HG03175 (cell line): Measurements from ENCODE around the gene DUSP8.

ENCODE experiments used
- ATAC-seq: cut with Tn5 transposase; IDR thresholded peaks from one replicate; pipeline ENCODE4 v1.9.1; 2021; ENCODE audit warnings: mild to moderate bottlenecking, moderate library complexity; ENCODE audit not compliant: unreplicated experiment

Gene DUSP8

DNA sequence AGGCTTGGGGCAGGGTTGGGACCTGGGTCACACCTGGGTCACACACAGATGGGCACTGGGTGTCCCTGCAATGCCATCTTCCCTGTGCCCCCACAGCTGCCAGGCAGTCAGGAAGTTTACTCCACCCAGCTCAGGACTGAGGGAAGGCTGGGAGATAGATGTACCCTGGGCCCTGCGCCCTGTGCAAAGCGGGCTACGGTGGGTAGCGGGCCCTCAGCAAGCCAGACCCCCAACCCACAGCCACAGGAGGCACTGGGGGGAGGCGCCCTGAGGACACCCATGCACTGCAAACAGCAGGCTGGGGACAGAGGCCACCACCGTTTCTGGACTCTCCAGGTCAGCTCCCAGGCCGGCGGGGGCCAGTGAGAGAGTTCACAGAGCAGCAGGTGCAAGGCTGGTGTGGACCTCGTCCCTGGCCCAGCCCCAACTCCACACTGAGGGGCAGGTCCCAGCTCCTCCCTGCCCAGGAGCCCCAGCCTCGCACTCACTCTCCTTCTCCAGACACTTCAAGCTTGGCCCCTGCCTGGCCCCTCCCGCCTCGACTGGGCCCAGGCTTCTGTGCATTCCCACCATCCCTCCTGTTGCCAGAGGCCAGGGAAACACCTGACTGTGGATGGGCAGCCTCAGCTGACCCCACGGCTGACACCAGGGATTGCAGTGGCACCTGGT lies 4.9 kb downstream of the DUSP8 start:
- ATAC-seq, result no peak

DNA sequence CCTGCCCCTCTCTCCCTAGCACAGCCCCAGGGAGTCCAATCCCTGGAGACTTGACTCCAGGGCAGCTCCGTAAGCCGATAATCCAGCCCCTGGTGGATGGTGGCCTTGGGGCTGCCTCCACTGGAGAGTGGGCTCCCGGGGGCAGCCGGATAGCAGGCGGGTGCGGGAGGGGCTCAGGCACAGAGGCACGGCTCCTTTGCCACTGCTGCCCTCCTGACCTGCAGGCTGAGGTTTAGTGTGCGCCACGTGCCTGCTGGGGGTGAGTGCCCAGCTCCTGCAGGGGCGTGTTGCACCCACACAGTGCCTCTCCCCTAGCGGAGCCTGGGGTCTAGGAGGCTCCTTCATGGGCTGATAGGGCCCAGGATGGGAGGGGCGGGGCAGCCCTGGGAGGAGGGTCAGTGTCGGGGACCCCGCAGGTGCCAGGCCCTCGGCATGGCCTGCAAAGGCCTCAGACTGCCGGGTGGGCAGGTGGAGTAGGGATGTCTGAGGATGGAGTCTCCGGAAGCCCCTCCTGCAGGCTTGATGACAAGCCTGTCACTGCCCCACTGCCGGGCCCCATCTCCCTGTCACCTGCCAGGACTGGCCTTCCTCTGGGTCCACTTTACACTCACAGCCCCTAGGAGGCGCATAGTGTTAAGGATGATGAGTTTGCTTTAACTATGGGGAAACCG lies 5.6 kb downstream of the DUSP8 start:
- ATAC-seq, result no peak

DNA sequence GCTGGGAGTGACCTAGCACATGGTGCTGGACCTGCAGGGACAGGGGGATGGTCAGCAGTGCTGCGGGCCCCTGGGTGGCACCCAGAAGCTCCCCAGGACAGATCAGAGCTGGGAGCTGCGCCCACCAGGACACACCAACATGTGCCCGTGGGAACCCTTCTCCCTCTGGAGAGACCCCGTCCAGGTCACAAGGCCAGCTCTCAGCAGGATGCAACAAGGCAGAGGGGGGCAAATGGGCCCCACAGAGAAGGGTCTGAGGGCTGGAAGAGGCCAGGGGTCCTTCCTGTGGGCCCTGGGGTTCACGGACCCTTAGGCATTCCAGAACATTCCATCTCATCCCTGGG lies 6.2 kb downstream of the DUSP8 start:
- no peak for ATAC-seq

DNA sequence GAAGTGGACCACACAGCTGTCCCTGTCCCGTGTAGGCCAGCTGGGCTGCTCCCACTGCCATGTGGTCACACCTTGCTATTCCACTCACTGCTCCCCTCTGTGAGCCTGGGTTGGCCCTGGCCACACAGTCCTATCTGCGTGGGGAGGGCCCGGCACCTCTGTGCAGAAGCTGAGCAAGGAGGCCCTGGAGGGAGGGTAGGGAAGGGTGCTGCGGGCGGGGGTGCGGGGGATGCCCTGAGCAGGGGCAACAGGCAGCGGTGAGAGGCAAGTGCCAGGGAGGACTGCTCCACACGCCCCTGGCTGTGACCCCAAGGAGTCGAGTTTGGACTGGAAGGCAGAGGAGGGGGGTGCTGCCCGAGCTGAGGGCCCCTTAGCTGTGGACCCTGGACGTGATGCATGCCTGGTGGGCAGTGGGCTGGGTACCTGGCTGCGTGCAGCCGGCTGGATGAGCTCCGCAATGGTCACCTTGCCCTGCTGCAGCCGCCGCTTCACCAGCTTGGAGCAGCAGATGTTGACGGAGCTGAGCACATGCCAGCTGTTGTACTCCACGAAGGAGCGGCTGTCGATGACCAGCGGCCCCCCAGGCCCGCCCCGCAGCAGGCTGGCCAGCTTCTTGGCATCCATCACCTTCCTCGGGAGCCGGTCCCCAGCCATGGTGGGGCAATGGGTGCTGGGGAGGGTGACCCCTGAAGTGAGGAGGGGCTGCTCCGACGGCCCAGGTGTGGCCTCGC lies 6.7 kb downstream of the DUSP8 start:
- no peak for ATAC-seq

DNA sequence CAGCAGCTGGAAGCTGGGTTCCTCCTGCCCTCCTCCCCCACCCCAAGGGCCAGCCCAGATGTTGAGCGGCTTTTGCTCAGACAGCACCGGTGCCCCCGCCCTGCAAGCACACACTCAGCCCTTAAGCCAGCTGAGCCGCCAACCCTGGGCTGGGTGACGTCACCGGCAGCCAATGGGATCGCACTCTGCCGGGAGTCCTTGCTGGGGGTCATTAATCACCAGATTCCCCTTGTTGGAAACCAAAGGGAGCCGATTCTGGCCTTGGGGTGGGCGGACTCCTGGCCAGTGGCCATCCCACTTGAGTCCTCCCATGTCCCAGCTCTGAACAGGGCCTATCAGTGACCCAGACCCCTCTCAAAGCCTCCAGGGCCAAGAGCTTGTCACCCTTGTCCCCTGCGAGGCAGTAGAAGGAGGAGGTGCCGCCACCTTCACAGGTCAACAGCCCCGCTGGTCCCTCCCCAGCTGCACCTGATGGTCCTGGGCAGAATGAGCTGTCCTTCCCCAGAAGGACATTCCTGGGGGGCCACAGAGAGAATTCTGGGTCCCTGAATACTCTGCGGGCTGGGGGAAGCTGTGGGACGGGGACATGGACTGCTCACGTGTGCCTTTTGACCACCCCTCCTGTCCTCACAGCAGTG lies 7.4 kb downstream of the DUSP8 start:
- no peak for ATAC-seq

DNA sequence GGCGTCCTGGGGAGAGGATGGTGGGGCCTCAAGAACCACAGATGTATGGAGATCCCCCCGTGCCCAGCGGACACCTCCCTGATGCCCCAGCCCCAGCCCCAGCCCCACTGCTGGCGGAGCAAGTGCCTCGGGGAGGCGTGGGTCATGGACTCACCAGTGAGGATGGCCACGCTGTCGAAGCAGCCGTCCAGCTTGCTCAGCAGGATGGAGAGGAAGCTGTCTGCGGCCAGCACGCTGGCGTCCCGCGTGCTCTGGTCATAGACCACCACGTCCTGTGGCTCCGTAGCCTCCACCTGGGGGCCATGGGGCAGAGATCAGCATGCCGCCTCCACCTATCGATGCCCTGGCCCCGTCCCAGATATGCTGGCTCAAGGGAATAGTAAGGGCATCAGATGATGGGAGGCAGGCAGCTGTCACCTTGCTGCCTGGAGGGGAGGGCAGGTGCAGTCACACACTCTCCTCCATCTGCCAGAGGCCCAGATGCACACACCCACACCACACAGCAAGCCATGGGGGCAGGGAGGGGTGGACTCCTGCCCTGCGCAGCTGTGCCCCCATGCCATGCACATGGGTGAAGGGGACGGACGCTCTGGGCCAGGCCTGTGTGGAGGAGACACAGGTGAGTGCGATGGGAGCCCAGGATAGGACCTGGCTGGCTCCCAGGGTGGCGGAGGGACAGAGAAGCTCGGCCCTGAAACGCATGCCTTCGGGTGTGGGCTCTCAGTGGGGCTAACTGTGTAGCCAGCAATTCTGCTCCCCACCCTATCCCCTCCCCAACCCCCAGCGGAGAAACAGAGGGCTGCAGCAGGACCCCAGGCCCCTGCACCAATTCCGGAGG lies 8.2 kb downstream of the DUSP8 start:
- ATAC-seq, result no peak

DNA sequence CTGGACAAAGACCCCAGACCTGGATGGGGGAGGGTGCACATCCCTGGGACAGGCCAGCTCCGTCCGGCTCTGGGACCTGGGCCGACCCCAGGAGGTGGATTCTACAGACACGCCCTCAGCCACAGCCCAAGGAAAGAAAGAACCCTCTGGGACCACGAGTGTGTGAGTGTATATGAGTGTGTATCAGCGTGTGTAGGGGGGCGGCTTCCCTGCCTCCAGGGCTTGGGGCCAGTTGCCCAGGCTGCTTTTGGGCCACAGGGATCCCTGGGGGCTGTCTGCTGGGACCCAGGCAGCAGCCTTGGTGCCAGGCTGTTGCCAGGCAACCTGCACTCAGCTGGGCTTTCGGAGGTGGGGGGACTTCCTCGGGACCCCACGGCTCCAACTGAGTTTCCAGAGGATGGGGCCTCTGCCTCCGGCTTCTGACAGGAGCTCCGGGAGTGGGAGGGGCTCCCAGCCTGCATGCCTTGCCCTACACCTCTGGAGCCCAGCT lies 8.9 kb downstream of the DUSP8 start:
- ATAC-seq, result no peak

DNA sequence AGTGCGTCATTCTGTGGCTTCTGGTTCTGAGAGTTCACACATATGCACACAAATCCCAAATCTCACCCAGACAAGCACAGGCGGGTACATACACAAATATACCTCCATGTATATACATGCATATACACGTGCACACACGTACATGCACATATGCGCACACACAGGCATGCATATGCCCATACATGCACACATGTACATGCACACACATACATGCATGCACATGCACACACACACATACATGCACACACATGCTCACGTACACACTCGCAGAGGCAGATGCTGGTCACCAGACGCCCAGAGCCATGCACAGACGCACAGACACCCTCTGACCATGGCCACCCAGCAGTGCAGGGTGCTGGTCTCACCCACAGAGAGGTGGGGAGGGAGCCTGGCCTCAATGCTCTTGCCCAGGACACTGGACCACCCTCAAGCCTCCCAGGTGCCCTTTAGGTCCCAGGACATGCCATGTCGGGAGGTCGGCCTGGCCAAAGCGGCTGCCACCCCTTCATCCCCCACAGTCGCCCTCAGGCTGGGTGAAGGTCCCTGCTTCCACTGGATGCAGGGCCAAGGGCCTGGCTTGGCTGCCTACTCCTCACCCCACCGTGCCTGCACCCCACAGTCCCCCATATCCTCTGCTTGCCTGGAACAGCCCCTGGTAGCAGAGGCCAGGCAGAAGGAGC lies 9.5 kb downstream of the DUSP8 start:
- no peak for ATAC-seq

DNA sequence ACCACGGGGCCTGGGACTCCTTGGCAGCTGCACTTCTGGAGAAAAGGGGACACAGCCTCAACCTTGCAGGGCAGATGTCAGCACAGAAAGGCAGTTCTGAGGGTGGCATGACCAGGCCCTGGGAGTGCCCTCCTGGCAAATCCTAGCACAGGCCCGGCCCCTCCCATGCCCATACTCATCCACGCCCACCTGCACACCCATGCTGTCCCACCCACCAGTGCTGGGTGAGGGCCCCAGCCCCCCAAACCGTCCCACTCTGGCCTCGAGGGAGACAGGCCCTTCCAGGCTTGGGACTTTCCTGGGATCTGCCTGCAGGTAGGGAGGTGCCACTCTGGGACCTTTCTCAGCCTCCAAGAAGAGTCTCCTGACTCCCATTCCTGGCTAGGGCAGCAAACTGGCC lies 10.1 kb downstream of the DUSP8 start:
- no peak for ATAC-seq

DNA sequence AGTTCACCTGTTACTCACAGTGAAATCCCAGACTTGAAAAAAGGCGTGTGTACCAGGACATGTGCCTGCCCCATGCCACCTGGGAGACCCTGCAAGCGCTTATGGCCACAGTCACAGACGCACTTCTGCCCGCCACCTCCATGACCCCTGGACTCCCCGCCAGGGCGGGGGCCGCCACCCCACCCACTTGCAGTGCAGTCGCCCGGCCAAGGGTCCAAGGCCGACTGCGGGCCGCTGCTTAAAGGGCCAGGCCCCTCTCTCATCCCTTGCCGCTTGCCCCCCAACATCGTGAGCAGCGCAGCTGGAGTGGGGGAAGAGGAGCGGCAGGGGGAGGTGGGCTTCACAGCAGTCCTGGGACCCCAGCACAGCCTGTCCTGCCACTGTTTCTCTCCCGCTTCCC lies 10.8 kb downstream of the DUSP8 start:
- no peak for ATAC-seq

DNA sequence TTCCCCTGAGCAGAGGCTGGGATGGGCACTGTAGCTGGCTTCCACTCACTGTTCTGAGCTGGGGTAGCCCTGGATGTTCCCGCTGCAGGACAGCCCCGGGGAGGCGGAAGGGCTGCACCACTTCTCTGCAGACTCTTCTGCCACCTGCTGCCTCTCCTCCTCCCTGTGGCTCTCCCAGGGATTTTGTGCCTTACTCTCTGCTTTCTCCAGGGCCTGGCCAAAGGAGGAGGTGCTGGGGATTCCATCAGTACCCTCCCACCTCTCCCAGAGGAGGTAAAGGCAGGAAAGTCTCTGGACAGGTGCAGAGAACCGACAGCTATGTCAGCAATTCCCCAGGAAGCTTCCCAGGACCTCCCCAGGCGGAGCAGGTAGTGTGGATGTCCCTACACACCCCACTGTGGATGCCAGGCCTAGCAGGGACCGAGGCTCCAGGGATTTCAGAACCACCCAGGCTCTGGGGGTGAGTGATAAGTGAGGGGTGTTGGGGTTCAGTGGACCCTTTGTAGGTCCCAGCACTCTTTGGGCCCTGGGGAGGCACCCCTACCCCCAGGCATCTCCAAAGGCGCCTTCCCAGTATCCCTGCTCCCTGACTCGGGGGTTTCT lies 11.3 kb downstream of the DUSP8 start:
- no peak for ATAC-seq

DNA sequence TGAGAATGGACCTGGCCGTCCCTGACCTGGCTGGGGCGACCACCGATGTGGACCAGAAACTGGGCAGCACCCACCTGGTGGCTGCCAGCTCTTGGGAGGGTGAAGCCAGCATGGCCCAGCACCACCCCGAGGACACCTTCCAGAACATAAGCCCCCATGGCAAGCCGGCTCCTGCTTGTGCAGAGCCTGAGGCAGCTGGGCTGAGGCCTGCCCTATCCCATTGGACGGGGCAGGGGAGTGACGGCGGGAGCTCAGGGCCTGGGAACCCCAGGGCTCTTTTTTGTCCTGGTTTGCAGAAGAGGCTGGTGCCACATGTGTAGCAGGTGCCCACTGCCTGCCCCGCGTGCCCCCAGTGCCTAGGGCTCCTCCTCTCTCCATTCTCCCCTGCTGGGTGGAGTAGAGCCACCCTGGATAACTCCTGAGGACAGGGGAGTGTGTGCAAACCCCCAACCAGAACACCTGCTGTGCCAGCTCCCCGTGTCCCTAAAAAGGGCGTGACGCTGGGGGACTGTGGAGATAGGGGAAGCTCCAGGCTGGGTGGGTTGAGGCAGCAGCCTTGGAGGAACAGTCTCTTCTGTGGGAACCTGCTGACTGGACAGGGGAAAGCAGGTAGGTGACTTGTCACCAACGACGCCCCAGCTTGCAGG lies 11.9 kb downstream of the DUSP8 start:
- no peak for ATAC-seq

DNA sequence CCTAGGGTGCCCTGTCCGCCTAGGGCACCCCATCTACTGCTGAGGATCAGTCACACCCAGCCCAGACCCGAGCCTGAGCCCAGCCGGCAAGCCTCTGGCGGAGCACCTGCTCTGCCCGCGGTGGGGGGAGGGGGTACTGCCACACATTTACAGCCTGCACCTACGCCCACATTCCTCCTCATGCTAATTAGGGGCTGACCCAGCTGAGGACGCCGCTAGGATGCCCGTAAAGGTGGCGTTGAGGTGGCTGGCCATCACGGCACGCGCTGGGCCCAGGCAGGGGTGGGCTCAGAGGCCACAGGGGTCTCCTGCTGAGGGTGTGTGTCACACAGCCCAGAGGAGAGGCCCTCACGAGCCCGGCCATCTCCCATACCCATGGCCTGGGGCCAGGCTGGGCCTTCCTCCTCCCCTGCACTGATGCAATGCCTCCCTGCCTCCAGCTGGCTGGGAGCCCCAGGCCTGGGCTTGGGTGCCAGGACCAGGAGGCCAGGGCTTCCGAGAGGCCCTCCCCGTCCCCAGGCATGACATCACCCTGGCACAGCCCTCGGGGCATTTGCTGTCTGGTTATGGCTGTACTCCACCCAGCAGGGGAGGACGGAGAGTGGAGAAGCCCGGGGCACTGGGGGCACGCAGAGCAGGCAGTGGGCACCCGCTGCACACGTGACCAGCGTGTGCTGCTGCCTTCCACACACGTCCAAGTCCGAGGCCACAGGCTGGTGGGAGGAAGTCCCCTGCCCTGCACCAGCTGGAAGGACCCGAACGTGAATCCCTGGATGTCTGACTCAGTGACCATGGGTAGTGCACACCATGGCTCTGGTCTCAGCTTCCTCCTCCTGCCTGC lies 12.7 kb downstream of the DUSP8 start:
- no peak for ATAC-seq

DNA sequence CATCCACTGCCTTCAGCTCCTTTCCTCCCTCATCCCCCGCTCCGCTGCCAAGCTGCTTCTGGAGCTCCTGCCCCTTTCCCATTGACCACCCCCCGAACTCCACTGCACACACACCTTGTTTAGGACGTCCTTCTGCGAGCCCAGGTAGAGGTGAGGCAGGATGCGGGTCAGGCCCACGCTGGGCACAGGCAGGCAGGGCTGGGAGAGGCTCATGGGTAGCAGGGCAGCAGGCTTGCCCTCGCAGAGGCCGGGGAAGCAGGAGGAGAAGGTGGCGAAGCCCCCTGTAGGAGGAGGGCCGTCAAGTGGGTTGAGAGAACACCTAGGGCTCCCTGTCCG lies 13.3 kb downstream of the DUSP8 start:
- no peak for ATAC-seq

DNA sequence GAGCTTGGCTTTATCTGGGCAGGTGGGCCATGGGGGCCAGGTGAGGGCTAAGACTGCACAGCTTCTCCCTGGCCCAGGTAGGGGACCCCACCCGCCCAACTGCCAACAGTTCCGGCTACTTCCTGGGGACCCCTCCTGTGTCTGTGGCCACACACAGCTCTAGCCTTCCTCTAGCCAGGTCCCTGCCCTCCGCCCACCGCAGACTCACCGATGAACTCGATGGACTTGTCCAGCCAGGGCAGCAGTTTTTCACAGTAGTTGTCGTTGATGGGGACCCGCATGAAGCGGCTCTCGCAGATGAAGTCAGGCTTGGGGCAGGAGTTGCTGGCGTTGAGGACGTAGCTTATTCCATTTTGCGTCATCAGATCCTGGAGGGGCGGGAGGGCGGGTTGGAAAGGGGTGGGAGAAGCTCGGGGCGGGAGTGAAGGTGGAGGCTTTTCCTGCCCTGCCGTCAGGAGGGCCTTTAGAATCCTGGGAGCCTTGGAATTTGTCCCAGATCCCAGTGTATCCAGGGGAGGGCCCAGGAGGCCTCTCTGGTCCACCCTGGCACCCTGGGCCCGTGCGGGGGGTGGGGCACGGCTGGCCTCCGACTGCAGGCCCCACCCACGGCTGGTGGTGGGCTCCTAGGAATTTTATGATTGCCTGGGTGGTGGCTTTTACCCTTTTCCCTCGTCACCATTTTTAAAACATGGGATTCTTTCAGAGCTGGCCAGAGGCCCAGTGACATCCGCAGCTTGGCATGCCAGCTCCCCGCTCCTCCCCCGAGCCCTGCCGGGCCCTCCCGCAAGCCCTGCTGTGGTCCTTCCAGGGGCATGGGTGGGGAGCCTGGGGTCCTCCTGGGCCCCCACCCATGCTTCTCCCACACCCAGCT lies 13.9 kb downstream of the DUSP8 start:
- no peak for ATAC-seq

DNA sequence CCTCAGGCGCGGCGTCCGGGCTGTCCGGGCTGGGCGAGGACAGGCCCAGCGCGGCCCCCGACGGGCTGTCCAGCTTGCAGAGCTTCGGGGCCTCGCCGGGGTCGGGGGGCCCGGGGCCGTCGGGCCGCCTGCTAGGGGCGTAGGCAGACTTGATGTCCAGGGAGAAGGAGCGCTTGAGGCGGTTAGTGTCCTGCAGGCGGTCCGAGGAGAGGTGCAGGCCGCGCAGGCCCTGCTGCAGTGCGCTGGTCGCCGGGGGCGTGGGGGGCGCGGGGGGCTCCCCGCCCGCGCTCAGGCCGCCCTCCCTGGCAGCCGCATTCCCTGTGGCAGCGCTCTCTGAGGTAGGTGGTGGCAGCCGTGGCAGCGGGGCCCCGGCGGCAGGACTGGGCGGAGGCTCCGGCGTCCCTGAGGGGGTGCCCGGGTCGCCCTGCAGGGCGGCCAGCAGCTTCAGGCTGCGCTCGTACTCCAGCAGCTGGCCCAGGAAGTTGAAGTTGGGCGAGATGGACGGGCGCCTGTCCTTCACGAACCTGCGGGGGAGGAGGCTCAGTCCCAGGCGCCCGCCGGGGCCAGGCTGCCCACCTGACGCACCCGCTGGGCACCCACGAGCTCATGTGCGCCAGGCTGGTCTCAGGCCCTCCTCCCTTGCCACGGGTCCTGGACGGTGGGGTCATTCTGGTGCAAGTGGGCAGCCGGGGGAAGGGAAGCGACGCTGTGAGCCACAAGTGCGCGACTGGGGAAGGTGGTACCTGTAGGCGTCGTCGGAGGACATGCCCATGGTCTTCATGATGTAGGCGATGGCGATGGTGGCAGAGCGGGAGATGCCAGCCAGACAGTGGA lies 14.8 kb downstream of the DUSP8 start:
- ATAC-seq, result no peak
